ENCODE measurements around the gene PHACTR2. TPM values are rescaled to one million over a fixed set of nuclear protein-coding genes. Genes with fewer than 3 reads are reported as not detected.
"Not testable (repeated sequence)": the region's sequence is repeated elsewhere in the genome, so short reads cannot be mapped to it uniquely, and the experiment has no call there.

PHACTR2 gene
- total RNA-seq, 1 experiment from 2014 or later, result 14.6 TPM

DNA sequence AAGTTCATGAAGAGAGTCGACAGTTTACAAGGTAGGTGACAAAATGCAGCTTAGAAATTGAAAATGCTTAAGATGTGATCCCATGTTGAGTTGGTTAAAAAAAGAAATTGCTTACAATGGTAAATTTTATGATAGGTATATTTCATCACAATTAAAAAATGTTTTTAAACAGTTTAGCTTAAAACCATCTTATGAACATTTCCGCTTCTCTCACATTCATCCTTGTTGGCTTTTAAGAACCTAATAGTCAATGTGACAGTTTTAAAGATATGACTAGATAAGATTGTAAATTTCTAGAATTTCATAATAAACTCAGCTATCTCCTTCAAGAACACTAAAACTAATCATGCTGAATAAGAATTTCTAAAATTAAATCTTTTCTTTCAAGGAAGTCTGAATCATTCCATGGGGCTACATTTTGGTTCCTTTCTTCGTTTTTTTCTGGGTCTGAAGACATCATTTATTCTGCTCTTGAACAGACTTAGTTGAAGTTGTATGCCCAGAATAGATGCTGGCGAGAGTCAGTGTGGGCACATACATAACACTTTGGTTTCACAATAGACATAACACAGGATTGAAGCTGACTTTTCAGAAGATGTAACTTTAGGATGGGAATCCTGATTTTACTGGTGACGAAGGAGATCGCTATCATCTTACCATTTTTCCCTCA is 129.5 kb downstream of the PHACTR2 start:
- no peak for DNase-seq (ENCODE audit: low read depth)

DNA sequence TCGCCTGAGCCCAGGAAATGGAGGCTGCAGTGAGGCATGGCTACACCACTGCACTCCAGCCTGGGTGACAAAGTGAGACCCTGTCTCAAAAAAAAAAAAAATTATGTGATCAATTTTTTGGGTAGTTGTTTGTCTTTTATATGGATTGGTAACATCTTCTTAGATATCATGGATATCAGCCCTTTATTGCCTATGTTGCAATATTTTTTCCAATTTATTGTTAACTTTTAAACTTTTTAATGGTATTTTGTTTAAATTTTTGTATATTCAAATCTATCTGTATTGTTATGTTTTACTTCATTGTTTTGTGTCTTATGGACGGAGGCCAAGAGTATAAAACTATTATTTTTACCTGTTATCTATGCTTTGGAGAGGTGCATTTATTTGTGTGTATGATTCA is 133.0 kb downstream of the PHACTR2 start:
- DNase-seq (ENCODE audit: low read depth), result no peak

DNA sequence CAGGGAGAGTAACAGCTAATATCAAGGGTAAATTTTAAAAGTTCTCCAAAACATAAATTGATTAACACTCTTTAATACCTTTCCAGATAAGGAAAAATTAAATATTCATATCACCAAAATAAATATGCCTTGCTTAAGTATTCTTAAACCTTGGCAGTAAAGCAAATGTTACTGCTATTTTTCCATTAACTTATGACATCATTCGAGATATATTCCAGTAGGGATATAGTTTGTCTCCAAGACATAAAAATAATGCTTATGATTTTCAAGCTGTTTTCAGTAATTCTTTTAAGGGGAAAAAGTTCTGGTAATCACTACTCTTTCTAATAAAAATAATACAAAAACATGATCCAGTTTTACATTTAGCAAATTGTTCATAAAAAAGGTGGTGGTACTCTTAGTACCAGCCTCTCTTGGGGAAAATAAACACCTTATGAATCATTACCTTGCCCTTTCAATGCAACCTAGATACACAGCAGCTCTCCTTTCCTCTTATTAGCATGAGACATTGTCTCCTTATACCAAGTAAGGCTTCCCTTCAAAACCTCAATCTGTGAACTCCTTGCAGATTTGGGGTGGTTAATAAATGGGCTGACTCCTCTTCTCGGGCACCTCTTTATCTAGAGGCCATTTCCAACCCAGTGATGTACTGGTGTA is 133.9 kb downstream of the PHACTR2 start:
- no peak for DNase-seq (ENCODE audit: low read depth)

DNA sequence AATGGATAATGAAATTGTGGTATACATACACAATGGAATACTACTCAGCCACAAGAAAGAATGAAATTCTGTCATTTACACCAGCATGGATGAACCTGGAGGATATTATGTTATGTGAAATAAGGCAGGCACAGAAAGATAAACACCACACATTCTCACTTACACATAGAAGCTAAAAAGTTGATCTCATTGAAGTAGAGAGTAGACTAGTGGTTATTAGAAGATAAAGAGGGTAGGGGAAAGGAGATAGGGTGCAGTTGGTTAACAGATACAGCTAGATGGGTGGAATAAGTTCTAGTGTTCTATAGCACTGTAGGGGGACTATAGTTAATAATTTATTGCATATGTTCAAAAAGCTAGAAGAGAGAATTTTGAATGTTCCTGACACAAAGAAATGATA is 139.9 kb downstream of the PHACTR2 start:
- DNase-seq (ENCODE audit: low read depth), result no peak

DNA sequence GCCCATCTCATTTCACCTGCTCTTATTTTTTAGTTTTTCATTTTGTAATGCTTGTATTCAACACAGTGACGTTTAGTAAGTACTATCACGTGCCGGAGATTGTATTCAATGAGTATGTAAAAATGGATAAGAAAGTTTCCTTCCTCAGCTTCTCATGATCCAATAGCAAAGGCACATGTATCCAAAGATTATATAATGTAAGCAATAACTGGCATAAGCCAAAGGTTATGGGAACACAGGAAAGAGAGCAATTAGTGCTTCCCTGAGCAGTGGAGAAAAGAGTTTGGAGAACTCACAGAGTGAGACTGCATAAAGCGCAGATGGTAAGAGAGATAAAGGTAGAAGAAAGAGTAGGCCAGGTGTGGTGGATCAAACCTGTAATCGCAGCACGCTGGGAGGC is 143.6 kb downstream of the PHACTR2 start:
- no peak for DNase-seq (ENCODE audit: low read depth)

DNA sequence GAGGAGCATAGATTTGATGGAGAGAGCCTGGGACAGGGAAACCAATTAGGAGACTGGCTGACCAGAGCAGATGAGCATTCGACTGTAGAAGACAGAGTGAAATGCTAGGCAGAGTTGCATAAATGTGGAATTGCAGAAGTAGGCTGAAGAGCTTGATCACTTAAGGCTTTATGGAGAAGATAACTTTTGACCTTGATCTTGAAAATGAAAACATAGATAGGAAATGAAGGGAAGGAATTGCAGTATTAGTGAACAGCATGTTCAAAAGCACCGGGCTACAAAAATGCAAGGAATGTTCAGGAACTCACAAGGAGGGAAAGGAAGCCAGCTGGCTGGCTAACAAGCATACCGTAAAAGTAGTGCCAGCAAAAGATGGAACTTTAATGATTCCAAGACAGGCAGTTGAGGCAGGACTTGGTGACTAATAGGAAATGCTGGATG is 144.8 kb downstream of the PHACTR2 start:
- DNase-seq (ENCODE audit: low read depth), result no peak

DNA sequence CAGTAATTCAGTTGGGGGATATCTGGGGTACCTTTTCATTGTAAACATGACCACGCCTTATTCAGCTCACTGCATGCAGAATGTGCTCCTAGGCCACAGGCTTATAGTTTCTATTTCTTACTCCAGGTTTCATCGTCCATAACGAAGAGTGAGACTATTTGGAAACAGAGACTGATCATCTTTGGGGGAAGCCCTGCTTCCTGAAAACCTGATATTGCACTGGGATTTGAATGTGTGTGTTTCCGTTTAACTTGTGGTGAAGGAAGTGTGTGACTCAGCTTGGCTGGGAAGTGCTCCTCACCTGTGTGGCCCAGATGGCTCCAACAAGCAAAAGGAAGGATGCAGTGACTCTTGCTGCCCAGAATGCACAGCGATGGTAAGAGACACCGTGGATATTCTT is 145.8 kb downstream of the PHACTR2 start:
- DNase-seq (ENCODE audit: low read depth), result peak; percentile 26

DNA sequence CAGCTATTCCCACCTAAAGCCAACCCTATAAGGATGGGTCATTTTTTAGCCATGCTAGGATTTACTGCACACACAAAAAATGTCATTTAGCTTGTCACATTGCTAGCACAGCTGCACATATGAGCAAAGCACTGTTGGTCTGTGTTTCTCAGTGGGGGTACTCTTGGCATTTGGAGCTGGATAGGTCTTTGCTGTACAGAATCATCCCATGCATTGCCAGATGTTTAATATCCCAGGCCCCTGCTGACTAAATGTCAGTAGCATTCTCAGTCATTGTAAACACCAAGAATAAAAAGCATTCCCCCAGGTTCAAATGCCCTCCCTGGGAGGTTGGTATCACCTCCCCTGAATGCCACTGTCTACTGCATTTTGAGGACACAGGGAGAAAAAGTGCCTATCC is 150.8 kb downstream of the PHACTR2 start:
- DNase-seq (ENCODE audit: low read depth), result no peak

DNA sequence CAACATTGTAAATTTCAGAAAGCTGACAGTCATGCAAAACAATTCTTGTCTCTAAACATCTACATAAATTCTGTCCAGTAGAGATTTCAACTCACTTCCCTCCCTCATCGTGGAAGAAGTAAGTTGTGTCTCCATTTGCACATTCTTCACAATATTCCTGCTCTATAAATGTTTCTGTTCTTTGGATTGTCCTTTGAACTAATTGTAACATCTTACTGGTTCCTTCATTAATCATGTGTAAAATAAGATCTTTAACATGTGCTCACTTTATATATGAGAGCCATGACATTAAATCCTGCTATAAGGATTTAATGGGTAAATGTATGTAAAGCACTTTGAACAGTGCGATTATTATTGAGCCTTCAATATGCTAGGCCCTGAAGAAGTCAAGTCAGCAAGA is 158.4 kb downstream of the PHACTR2 start:
- DNase-seq (ENCODE audit: low read depth), result no peak

DNA sequence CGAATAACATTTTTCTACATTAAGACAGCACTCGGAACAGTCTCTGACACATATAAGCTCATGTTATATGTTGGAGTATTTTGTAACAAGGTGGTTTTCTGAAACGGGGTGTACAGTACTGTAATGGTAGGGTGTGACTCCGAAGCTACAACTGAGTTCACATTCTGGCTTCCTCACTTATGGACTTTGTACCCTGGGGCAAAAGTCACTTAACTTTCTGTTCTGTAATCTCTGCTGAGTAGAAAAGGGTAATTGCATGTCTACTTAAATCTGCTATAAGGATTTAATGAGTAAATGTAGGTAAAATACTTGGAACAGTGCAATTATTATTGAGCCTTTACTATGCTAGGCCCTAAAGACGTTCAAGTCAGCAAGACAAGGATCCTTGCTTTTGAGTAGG is 160.6 kb downstream of the PHACTR2 start:
- no peak for DNase-seq (ENCODE audit: low read depth)

DNA sequence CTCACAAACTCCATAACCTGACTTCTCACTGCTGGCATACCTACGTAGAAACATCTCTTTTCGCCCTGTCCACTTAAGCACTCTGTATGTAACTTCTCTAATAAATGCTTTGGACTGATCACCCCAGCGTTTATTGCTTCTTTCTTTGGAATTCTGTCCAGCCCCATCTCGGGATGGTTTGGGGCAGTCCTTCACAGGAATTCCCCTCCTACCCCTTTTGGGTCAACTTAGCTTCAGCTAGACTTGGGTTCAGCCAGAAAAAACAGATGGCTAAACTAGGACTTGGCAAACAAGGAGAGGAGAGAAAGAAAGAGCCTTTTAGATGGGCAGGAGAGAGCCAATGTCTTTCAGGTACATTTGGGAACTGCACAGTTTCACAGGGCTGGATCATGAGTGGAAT is 161.4 kb downstream of the PHACTR2 start:
- no peak for DNase-seq (ENCODE audit: low read depth)

DNA sequence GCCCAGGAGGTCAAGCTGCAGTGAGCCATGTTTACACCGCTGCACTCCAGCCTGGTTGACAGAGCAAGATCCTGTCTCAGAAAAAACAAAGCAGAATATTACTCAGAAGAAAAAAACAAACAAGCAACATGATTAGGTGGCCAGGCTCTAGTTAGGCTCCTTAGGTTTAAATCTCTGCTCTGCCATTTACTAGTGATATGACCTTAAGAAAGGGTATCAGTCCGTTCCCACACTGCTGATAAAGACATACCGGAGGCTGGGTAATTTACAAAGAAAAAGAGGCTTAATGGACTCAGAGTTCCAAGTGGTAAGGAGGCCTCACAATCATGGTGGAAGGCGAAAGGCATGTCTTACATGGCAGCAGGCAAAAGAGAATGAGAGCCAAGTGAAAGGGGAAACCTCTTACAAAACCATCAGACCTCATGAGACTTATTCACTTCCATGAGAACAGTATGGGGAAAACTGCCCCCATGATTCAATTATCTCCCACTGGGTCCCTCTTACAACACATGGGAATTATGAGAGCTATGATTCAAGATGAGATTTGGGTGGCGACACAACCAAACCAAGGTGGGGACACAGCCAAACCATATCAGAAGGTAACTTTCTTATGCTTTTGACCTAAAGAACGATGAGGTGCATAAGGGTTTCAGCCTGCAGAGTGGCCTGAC is 163.0 kb downstream of the PHACTR2 start:
- DNase-seq (ENCODE audit: low read depth), result no peak

DNA sequence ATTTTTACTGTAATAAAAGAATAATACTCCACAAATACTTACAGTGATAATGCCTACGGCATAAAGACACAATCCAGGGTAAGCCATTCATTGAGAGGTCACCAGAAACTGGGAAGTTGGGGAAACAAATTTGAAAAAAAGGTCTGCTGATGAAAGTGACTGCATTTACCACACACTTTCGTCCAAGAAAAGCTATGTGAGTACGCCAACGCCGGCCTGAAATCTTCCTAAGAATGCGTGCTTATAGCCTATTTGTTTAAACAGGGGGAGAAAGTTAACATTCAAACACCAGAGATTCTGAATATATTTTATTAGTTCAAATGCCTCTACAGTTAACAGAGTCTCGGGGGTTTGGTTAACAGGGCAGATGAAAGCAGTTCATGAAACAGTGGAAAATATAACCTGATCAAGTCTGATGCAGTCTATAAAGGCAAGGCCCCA is 164.7 kb downstream of the PHACTR2 start:
- no peak for DNase-seq (ENCODE audit: low read depth)

DNA sequence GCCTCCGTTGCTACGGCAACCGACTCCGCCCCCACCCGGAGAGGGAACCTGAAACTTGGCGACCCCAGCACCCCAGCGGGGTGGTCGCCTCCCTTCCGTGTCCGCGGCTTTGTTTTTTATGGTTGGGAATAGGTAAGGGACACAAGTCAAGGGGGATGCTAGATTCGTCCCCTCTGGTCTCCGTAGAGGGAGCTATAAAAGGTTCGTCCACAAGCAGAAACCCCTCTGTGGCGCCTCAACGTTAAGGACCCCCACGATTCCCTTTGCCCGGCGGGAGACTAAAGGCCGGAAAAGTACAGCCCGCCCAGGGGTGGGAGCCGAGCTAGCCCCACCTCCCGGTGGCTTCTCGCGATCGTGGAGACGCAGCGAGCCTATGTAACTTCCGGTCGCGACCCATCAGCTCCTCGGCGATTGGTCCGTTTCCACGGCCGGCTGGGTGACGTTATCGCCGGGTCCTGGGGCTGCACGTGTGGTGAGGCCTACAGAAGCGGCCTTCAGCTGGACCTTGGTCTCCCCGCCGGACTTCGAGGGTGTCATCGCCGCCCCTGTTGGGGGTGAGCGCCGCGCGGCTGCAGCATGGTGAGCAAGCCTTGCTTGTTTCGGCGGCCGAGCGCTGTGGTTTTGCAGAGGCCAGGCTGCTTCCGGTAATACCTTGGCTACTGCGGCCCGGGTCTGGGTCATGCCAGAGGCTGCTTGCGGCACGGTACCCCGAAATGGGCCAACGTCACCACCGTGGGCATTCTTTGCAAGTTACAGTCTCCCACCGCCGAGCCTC is 165.3 kb downstream of the PHACTR2 start, which contains the start of gene LTV1:
Gene LTV1, plus strand, starts transcription at position 437 of the 775 bp plus-strand sequence. Its CDS starts 140 bp downstream, at position 577.
- peak; percentile 99 for DNase-seq (ENCODE audit: low read depth)

DNA sequence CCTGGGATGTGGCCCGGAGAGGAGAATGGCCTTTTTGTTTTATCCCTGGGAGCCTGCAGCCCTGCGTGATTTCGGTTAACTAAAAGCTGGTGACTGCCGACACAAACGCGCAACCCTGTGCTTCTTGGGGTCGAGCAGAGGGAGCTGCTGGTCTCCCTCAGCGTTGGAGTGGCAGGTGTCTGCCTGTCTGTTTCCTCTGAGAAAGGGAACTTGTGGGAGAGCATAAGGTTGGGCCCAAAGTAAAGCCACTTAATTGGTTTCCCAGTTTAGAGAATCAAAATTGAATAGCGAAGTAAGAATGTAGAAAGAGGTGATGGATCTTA is 165.9 kb downstream of the PHACTR2 start:
- DNase-seq (ENCODE audit: low read depth), result no peak

DNA sequence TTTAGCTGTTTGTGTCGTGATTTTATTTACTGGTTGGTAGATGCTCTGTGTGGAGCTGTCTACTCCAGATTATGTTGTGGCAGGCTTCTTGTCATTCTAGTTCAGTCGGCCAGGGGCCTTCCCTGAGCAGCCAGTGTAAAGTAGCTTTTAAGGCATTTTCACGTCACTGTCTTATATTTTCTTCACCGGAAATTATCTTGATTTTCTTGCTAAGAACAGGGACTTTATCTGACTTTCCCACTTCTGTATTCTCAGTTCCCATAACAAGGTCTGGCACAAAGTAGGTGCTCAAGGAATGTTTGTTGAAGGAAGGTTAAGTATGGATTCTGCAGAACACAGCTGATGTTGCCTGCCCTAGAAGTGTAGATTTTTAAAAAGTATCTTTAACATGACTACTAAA is 166.2 kb downstream of the PHACTR2 start:
- DNase-seq (ENCODE audit: low read depth), result no peak

DNA sequence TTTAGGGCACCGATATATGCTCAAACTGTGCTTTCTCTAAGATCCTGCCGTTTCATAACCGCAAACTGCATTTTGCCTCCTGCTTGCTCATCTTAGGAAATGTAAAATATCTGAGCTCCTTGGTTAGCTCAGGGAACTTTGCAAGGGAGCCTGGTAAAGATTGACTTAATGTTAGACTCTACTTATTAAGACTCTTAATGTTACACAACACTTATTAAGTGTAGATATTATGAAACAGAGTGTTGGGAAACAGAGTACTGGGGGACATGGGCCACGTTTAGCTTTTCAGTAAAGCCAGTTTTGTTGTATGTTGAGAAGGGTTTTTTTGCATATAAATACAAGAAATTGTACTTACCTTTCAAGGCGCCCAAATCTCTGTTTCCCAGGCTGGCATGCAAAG is 167.3 kb downstream of the PHACTR2 start:
- DNase-seq (ENCODE audit: low read depth), result no peak

DNA sequence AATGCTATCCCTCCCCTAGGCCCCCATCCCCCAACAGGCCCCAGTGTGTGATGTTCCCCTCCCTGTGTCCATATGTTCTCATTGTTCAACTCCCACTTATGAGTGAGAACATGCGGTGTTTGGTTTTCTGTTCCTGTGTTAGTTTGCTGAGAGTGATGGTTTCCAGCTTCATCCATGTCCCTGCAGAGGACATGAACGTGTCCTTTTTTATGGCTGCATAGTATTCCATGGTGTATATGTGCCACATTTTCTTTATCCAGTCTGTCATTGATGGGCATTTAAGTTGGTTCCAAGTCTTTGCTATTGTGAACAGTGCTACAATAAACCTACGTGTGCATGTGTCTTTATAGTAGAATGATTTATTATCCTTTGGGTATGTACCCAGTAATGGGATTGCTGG is 173.9 kb downstream of the PHACTR2 start:
- DNase-seq (ENCODE audit: low read depth), result not testable (repeated sequence)

DNA sequence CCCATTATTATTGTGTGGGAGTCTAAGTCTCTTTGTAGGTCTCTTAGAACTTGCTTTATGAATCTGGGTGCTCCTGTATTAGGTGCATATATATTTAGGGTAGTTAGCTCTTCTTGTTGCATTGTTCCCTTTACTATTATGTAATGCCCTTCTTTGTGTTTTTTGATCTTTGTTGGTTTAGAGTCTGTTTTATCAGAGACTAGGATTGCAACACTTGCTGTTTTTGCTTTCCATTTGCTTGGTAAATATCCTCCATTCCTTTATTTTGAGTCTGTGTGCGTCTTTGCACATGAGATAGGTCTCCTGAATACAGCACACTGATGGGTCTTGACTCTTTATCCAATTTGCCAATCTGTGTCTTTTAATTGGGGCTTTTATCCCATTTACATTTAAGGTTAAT is 177.3 kb downstream of the PHACTR2 start:
- DNase-seq (ENCODE audit: low read depth), result not testable (repeated sequence)

DNA sequence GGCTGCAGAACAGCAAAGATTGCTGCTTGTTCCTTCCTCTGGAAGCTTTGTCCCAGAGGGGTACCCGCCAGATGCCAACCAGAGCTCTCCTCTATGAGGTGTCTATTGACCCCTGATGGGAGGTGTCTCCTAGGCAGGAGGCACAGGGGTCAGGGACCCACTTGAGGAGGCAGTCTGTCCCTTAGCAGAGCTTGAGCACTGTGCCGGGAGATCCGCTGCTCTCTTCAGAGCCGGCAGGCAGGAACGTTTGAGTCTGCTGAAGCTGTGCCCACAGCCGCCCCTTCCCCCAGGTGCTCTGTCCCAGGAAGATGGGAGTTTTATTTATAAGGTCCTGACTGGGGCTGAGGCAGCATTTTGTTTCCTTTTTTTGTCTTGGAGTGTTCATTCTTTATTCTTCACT is 179.0 kb downstream of the PHACTR2 start:
- not testable (repeated sequence) for DNase-seq (ENCODE audit: low read depth)

DNA sequence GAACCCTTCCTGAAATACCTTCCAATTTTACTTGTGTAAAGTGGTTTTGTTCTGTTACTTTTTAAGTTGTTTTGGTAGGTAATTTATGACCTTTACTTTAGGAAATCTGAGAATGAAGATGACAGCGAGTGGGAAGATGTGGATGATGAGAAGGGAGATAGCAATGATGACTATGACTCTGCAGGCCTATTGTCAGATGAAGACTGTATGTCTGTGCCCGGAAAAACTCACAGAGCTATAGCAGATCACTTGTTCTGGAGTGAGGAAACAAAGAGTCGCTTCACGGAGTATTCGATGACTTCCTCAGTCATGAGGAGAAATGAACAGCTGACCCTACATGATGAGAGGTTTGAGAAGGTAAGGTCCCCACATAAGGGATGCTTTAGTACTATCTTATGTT is 179.9 kb downstream of the PHACTR2 start:
- DNase-seq (ENCODE audit: low read depth), result no peak

Data from Daoy (cell line).